Mesenteric fat pad (tissue), 1 donor: ENCODE results near the gene GLTP. TPM values are rescaled to one million over a fixed set of nuclear protein-coding genes. Genes with fewer than 3 reads are reported as not detected.
"Not testable (repeated sequence)": the region's sequence is repeated elsewhere in the genome, so short reads cannot be mapped to it uniquely, and the experiment has no call there.

ENCODE experiments used
- DNase-seq: peaks from one replicate; pipeline ENCODE4 v3.0.0-alpha.2; 2020; ENCODE audit warnings: low spot score
- total RNA-seq: library from RNA; stranded (reverse); fragmentation: NEBNext Ultra II Directional; extraction: Animal tissue kit (Norgen Biotek cat#: 25700); gene quantifications from one replicate; pipeline ENCODE4 v1.2.1, GENCODE V29; 2021
- donor health status: DM: yes; HTN: yes; CAD: no.

GLTP gene
- total RNA-seq, 1 donor from 2014 or later: 31.4 TPM

GRCh38 chr12:109878749-109879148, 1.6 kb downstream of the GLTP start:
- no peak for DNase-seq

GRCh38 chr12:109878247-109878625, 2.1 kb downstream of the GLTP start:
- no peak for DNase-seq

GRCh38 chr12:109877504-109878246, 2.7 kb downstream of the GLTP start:
- DNase-seq: no peak

- no peak for DNase-seq
These were observed 3.9 kb downstream of the GLTP start for GRCh38 chr12:109876406-109876805.

GRCh38 chr12:109875572-109876131, 4.7 kb downstream of the GLTP start:
- DNase-seq: no peak

GRCh38 chr12:109873653-109874052, 6.7 kb downstream of the GLTP start:
- no peak for DNase-seq

- no peak for DNase-seq
These were observed 8.6 kb downstream of the GLTP start for GRCh38 chr12:109871668-109872314.

GRCh38 chr12:109870648-109871047, 9.7 kb downstream of the GLTP start:
- no peak for DNase-seq

GRCh38 chr12:109868182-109869051, 11.9 kb downstream of the GLTP start:
- DNase-seq: no peak

- DNase-seq: no peak
These were observed 15.4 kb downstream of the GLTP start for GRCh38 chr12:109864916-109865315.

GRCh38 chr12:109863847-109864712, 16.3 kb downstream of the GLTP start:
- DNase-seq: no peak

GRCh38 chr12:109862491-109862890, 17.9 kb downstream of the GLTP start:
- DNase-seq: not testable (repeated sequence)

- no peak for DNase-seq
These were observed 18.5 kb downstream of the GLTP start for GRCh38 chr12:109861689-109862314.

GRCh38 chr12:109860977-109861376, 19.4 kb downstream of the GLTP start:
- no peak for DNase-seq

- no peak for DNase-seq
These were observed 21.6 kb downstream of the GLTP start for GRCh38 chr12:109858764-109859163.

GRCh38 chr12:109857715-109858114, 22.6 kb downstream of the GLTP start:
- DNase-seq: no peak

GRCh38 chr12:109855377-109855776, 25.0 kb downstream of the GLTP start:
- DNase-seq: no peak

GRCh38 chr12:109850518-109850917, 29.8 kb downstream of the GLTP start:
- DNase-seq: not testable (repeated sequence)

- DNase-seq: no peak
These were observed 33.1 kb downstream of the GLTP start for GRCh38 chr12:109847142-109847735.

- DNase-seq: no peak
These were observed 34.5 kb downstream of the GLTP start for GRCh38 chr12:109845824-109846205.
